HEK293T (cell line): ENCODE results near the gene OXER1.
A peak's percentile ranks its signal among the peaks of the same experiment; 100 is the strongest.

Experiments used
- CTCF ChIA-PET: fragments of 350-600 bp; formaldehyde crosslinking; extraction: SDS; loops from one replicate; lab custom pipeline; 2021; ENCODE audit warnings: antibody characterized with exemption, inconsistent platforms; lab: Yijun Ruan, JAX
- POLR2A ChIA-PET: fragments of 350-600 bp; formaldehyde crosslinking; extraction: SDS; loops from one replicate; lab custom pipeline; 2020; ENCODE audit warnings: antibody characterized with exemption, inconsistent platforms; lab: Yijun Ruan, JAX
- DNase-seq: peaks from one replicate; pipeline ENCODE4 v3.0.0; 2012; ENCODE audit warnings: mixed read lengths; ENCODE audit errors: extremely low spot score
- ARNT ChIP-seq: fragments of 450-650 bp; IDR thresholded peaks from 2 replicates; pipeline ENCODE4 v1.6.1; 2017; ENCODE audit warnings: mild to moderate bottlenecking
- BHLHE40 ChIP-seq: fragments of 450-650 bp; IDR thresholded peaks from 2 replicates; pipeline ENCODE4 v1.6.1; 2016; ENCODE audit warnings: mild to moderate bottlenecking, moderate library complexity, borderline replicate concordance
- CTBP1 ChIP-seq: fragments of 450-650 bp; IDR thresholded peaks from 2 replicates; pipeline ENCODE4 v1.6.1; 2016; ENCODE audit warnings: borderline replicate concordance
- ELF4 ChIP-seq: fragments of 450-650 bp; IDR thresholded peaks from 2 replicates; pipeline ENCODE4 v1.6.1; 2017; ENCODE audit warnings: antibody characterized with exemption
- FOXA1 ChIP-seq: fragments of 450-650 bp; IDR thresholded peaks from 2 replicates; pipeline ENCODE4 v1.6.1; 2016; ENCODE audit warnings: mild to moderate bottlenecking
- FOXK2 ChIP-seq: fragments of 450-650 bp; IDR thresholded peaks from 2 replicates; pipeline ENCODE4 v1.6.1; 2016; ENCODE audit warnings: mild to moderate bottlenecking
- FOXM1 ChIP-seq: fragments of 450-650 bp; IDR thresholded peaks from 2 replicates; pipeline ENCODE4 v1.6.1; 2017; ENCODE audit warnings: mild to moderate bottlenecking, borderline replicate concordance
- HDGF ChIP-seq: fragments of 450-650 bp; IDR thresholded peaks from 2 replicates; pipeline ENCODE4 v1.6.1; 2017; ENCODE audit warnings: antibody characterized with exemption, borderline replicate concordance
- L3MBTL2 ChIP-seq: fragments of 450-650 bp; conservative IDR thresholded peaks from 2 replicates; pipeline ENCODE4 v1.6.1; 2016; ENCODE audit warnings: mild to moderate bottlenecking
- LEF1 ChIP-seq: fragments of 450-650 bp; IDR thresholded peaks from 2 replicates; pipeline ENCODE4 v1.6.1; 2017; ENCODE audit warnings: mild to moderate bottlenecking, borderline replicate concordance
- NFRKB ChIP-seq: fragments of 450-650 bp; IDR thresholded peaks from 2 replicates; pipeline ENCODE4 v1.6.1; 2016; ENCODE audit warnings: mild to moderate bottlenecking, moderate library complexity
- SP1 ChIP-seq: fragments of 450-650 bp; IDR thresholded peaks from 2 replicates; pipeline ENCODE4 v1.6.1; 2017
- SUZ12 ChIP-seq: fragments of 450-650 bp; IDR thresholded peaks from 2 replicates; pipeline ENCODE4 v1.6.1; 2016; ENCODE audit warnings: mild to moderate bottlenecking
- TARDBP ChIP-seq: fragments of 450-650 bp; IDR thresholded peaks from 2 replicates; pipeline ENCODE4 v1.6.1; 2016
- ZNF384 ChIP-seq: fragments of 450-650 bp; IDR thresholded peaks from 2 replicates; pipeline ENCODE4 v1.6.1; 2016
- TF ChIP-seq, protein P1 (sequence below): fragments of 450-650 bp; IDR thresholded peaks from 2 replicates; pipeline ENCODE4 v1.6.1; 2016

The OXER1 gene

DNA sequence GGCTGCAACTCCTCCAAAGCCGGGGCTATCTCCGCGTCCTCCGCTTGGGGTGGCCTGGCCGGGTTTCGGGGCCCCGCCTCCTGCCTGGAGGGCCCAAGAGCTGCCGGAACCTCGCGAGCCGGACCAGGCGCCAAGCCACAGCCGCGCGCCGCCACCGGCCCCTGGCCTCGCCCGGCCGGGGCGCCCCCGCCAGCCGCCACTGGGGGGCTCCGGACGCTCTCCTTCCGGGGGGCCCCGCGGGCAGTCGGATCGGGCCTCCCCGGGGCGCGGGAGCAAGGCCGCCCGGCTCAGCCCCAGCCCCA is 45.8 kb upstream of the OXER1 start:
- no peak for TF ChIP-seq ZNF384
- TF ChIP-seq SP1, result no peak
- TF ChIP-seq BHLHE40, result no peak
- TF ChIP-seq FOXM1, result peak; percentile 57; the same call in 1 of the 2 replicates
- TF ChIP-seq NFRKB, result no peak
- TF ChIP-seq LEF1, result peak; percentile 16; the same call in 1 of the 2 replicates
- ChIA-PET CTCF (no interaction called here), POLR2A (interaction anchor here (0.7 to 2.5 kb wide), 9 partner anchors 9 to 301 kb away, joined by 3 to 13 read pairs (median 4); no protein-coding TSS in a partner anchor)
- peak; percentile 77 for DNase-seq

DNA sequence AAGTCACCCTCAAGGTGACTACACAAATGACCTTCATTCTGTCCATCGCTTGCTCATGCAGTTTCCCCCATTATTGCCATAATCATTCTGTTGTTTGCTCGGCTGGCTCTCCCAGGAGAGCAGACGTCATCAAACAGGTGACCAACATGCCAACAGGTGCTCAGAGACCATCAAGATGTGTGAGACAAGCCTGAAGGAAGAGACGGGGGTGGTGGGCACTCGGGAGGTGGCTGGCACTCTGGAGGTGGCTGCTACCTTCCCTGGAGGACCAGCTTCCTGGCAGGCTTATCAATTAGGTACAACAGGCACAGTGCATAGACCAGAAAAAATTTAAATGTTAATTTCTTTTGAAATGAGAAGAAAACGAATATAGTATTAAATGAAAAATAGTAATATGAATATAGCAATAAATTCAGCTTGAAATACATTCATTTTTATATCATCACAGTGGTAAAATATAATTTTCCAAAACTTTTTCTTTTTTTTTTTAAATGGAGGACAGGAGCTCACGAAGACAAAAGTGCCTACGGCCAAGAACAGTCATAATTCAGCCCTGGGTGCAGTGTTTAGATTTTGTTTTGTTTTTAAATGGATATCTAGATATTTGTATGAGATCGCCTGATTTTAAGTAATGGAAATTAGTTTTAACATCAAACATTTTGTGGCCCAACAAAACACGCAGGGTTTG is 45.3 kb upstream of the OXER1 start:
- POLR2A ChIA-PET, result interaction anchor here (0.7 to 2.5 kb wide), 5 partner anchors 10 to 116 kb away, joined by 3 to 13 read pairs (median 3); no protein-coding TSS in a partner anchor
- no peak for TF ChIP-seq FOXM1
- no peak for TF ChIP-seq TARDBP
- no peak for TF ChIP-seq NFRKB
- TF ChIP-seq, protein P1, sequence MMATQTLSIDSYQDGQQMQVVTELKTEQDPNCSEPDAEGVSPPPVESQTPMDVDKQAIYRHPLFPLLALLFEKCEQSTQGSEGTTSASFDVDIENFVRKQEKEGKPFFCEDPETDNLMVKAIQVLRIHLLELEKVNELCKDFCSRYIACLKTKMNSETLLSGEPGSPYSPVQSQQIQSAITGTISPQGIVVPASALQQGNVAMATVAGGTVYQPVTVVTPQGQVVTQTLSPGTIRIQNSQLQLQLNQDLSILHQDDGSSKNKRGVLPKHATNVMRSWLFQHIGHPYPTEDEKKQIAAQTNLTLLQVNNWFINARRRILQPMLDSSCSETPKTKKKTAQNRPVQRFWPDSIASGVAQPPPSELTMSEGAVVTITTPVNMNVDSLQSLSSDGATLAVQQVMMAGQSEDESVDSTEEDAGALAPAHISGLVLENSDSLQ, result no peak
- TF ChIP-seq ARNT, result no peak
- TF ChIP-seq FOXK2, result no peak
- TF ChIP-seq HDGF, result no peak
- no peak for TF ChIP-seq ELF4
- no peak for TF ChIP-seq L3MBTL2
- CTCF ChIA-PET, result interaction anchor here (0.6 kb wide), 1 partner anchor 514 kb away, joined by 3 read pairs; no protein-coding TSS in a partner anchor
- DNase-seq, result no peak

DNA sequence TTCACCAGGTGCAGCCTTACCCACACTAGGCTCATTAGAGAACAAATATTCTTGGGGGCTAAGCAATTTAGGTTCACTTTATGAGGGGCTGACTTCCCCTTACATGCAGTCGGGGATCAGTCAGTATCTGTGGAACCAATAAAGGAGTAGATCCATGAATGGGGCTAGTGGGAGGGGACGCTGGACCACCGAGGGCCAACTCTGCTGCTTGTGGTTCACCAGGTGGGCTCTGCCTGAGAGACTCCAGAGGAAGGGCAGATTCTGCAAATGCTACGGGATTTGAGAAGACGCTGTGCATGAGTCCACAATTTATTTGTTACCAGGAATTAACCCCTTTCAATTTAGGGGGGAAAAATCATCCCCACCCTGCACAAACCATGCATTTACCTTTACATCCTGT is 44.4 kb upstream of the OXER1 start:
- TF ChIP-seq FOXK2, result no peak
- TF ChIP-seq NFRKB, result no peak
- TF ChIP-seq SP1, result no peak
- no peak for TF ChIP-seq TARDBP
- no peak for TF ChIP-seq ELF4
- TF ChIP-seq CTBP1, result no peak
- no peak for TF ChIP-seq L3MBTL2
- TF ChIP-seq BHLHE40, result no peak
- TF ChIP-seq LEF1, result no peak
- ChIA-PET POLR2A (no interaction called here), CTCF (no interaction called here)
- DNase-seq, result no peak

DNA sequence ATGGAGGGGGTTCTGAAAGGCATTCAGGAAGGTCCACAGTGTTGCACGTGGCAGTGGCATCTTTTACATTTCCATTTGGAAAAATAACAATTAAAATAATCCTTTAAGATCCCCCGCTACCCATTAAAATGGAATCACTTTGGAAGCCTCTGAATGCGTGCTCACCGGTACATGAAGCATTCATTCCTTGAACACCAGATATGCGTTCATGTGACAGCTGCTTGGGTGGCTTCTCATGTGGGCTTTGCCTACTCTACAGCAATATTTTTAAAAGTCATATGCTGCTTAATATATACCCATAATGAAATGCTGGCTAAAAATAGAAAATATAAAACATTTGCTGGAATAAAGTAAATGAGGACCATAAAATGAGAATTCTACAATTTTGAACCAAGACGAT is 42.9 kb upstream of the OXER1 start:
- ChIA-PET CTCF (no interaction called here), POLR2A (no interaction called here)
- TF ChIP-seq, protein P1, result no peak
- TF ChIP-seq SUZ12 (no peak), L3MBTL2 (no peak), ELF4 (no peak), SP1 (no peak), NFRKB (no peak), FOXA1 (no peak), LEF1 (no peak), CTBP1 (no peak), FOXM1 (no peak), BHLHE40 (no peak)
- DNase-seq, result no peak

DNA sequence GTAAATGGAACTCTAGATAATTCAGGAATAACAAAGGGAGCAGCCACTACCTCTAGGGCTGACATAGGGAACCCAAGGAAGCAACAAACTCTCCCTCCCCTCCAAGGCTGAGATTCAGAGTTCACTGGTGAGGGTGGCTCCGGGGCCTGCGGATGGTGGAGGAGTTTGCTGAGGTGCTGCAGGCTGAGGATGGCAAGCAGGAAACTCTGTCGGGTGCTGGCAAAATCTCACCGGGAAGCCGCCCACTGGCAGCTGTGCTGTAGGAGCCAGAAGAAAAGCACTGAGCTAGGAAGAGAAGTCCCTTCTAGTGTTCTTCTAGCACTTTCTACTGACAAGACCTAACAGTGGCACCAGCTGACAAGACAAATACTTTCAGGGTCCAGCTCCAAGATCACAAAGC is 41.0 kb upstream of the OXER1 start:
- ChIA-PET POLR2A (no interaction called here), CTCF (no interaction called here)
- TF ChIP-seq NFRKB (no peak), SP1 (no peak), TARDBP (no peak)
- DNase-seq, result no peak

DNA sequence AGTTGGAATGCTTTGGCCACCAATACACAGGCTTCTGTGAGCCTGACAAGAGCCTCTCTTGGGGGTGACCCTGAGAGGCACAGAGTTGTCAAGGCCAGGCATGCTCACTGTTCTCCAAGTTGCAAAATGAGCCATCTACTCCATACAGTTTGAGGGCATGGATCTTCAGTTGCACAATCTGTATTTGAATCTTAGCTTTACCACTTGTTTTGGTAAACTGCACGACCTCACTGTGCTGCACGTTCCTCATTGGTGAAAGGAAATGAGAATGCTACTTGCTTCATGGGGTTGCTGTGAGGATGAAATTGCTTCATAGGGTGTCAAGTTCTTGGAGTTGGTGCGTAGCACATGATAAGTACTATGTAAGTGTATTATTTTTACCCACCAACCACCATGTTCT is 40.4 kb upstream of the OXER1 start:
- POLR2A ChIA-PET, result no interaction called here
- no peak for DNase-seq
- TF ChIP-seq, protein P1, result no peak
- TF ChIP-seq ARNT (no peak), NFRKB (no peak), SP1 (no peak), FOXM1 (no peak), HDGF (no peak), LEF1 (no peak), CTBP1 (no peak), ZNF384 (no peak), FOXA1 (no peak), ELF4 (no peak), FOXK2 (no peak), L3MBTL2 (no peak), TARDBP (no peak), BHLHE40 (no peak), SUZ12 (no peak)
- CTCF ChIA-PET, result no interaction called here

DNA sequence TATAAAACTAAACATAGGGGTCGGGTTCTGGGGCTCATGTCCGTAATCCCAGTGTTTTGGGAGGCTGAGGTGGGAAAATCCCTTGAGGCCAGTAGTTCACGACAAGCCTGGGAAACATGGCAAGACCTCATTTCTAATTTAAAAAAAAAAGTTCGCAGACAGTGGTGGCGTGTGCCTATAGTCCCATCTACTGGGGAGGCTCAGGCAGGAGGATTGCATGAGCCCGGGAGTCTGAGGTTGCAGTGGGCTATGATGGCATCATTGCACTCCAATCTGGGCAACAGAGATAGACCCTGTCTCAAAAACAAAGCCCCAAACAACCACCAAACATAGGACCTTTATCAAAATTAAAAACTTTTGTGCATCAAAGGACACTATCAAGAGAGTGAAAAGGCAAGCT is 38.2 kb upstream of the OXER1 start:
- TF ChIP-seq FOXA1 (no peak), ELF4 (no peak), SUZ12 (no peak), FOXK2 (no peak), NFRKB (no peak), ARNT (no peak), LEF1 (no peak), HDGF (no peak), CTBP1 (no peak)
- TF ChIP-seq, protein P1, result no peak
- no peak for DNase-seq
- ChIA-PET CTCF (no interaction called here), POLR2A (no interaction called here)
